SIG-M5 treated with dmso at 0.1 percent for 504 hours (cell line): Measurements from ENCODE around the gene PLCH1.

Experiments used
- DNase-seq: peaks from one replicate; lab custom pipeline; 2025; ENCODE audit not compliant: unreplicated experiment; lab: John Stamatoyannopoulos, UW

Gene PLCH1

DNA sequence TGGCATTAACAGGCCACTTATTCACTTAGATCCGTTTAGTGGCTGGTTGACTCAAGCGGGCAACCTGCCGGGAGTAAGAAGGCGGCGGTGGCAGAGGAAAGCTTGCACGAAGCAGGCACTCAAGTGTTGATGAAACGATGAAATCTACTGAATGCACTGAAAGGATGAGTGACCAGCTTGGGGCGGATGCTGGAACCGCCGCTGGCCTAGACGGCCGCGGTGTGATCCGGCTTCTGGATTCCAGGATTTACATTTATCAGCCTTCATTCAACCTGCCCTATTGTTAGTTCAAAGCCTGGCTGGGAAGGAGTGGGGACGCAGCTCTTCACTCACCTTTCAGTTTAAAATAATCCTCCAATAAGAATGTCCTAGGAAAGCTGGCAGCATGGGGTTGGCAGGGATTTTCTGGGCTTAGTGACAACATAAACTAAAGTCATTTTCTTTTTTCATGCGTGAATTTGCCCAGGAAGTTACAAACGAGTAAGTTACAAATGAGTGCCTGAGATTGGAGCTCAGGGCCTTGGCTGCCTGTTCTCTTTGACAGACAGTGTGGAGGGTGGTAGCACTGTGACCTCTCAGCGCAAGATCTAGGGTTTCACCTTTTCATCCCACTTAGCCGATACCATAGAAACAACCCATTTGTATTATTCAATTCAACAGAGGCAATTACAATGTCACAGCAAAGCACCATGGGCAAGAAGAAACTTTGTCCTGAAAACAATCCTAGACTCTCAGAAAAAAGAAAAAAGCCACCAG lies 1.1 kb upstream of the PLCH1 start:
- DNase-seq = no peak

DNA sequence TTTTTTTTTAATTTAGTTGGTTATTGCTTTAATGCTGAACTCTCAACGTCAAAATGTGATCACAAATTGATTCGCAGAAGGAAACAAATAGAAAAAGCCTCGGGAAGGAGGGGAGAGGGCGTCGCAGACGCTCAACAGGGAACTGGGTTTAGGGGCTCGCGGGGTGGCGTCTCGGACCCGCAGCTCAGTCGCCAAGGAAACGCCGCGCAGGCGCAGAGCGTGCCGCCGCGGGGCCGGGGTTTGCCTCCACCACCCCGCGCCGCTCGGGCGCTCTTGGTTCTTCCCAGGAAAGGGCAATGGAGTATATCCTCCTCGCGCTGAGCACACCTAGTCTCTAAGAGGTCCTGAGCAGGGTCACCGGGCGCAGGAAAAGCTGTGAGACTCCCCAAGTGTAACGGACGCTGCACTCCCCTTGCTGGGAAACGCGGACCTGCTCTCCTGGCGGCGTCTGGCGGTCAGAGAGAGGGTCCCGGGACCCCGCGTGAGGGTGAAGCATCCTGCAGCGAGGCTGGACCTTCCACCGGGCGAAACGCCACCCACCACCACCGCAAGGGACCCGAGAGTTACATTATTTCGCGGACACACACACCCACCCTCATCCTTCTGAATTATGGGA lies 753 bp downstream of the PLCH1 start:
- DNase-seq = peak; percentile 23

DNA sequence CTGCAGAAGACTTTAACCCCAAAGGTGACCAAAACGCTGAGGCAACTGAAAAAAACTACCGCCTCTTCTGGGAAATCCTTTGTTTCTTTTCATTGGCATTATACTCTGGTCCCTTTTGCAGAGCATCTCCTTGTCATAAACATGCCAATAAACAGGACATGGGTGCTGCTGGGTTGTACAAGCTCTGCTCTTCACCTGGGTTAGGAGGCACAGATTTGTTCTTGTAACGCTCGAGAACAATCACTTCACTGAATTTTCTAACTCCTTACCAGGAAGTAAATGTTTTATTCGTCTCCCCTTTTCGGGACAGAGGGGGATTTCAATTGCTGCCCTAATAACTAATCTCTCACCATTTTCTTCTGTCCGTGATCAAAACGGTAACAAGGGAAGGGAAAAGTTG lies 1.3 kb downstream of the PLCH1 start:
- no peak for DNase-seq

DNA sequence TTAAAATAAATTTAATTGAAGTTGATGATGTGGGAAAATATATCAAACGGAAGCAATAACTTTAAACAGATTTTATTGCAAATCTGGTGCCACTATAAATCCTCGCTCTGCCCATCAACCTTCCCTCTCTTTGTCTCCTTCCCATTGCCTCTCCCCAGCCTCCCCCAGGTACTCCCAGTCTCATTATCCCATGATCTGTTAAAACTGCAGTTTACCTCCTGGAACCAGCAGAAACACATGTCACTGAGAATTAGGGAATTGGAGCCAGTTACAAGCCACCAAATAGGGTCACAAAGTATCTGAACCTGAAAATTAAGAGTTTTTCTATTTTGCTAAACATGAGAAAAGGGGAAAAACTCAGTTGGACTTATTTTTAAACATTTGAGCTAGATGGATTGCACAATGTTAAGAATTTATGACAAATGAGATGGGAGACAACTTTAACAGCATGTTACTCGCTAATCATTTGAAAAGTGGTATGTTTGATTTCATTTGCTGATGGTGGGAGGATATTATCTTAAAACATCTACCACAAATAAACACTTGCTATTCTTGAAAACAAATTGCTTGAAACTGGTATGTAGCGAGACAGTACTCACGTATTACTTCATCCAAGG lies 2.4 kb downstream of the PLCH1 start:
- DNase-seq = no peak

DNA sequence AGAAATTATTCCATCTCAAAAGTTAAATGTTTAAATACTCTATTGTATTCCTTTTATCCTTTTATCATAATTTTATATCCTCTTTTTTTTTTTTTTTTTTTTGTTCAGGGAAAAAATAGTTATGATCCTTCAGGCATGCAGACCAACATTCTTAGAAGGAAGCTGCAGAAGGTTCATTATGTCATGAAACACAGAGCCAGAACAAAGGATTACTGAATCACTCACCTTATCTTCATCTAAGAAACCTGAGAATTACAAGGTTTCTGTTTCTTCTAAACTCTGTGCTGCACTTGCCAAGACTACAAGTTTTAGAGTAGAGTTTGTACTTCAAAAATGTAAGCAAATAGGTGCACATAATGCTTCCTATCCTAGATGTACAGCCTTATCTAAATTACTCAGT lies 3.3 kb downstream of the PLCH1 start:
- DNase-seq = no peak

DNA sequence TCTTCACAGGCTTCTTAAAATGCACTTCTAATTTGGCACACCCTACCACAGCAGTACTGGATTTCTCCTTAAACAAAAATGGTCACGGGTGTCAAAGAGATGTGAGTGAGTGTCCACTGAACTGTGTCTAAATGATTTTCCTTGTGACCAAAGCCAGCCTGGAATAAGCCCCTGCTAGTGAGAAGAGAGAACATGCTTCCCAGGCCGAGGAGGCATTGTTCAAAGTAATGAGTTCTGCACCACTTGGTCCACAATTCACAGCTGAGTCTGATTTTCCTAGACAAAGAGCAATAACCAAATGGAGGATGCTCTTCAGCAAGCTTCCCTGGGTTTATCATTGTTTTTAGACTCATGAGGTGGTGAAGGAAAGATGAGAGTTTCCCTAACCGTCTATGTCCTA lies 3.8 kb downstream of the PLCH1 start:
- DNase-seq = no peak

GRCh38 chr3:155739154-155739553 lies 5.7 kb downstream of the PLCH1 start:
- peak; percentile 23 for DNase-seq

DNA sequence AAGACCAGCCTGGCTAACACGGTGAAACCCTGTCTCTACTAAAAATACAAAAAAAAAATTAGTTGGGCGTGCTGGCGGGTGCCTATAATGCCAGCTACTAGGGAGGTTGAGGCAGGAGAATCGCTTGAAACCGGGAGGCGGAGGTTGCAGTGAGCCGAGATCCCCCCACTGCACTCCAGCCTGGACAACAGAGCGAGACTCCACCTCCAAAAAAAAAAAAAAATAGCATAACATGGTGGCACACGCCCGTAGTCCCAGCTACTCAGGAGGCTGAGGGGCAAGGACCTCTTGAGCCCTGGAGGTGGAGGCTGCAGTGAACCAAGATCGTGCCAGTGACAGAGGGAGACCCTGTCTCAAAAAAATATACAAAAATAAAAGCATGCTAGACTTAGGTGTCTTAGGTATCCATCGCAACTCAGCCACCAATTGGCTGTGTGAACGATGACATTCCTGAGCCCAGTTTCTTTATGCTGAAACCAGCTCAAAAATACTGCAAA lies 6.2 kb downstream of the PLCH1 start:
- DNase-seq = no peak

- peak; percentile 68 for DNase-seq
Measured at GRCh38 chr3:155737844-155738460, 6.9 kb downstream of the PLCH1 start.

DNA sequence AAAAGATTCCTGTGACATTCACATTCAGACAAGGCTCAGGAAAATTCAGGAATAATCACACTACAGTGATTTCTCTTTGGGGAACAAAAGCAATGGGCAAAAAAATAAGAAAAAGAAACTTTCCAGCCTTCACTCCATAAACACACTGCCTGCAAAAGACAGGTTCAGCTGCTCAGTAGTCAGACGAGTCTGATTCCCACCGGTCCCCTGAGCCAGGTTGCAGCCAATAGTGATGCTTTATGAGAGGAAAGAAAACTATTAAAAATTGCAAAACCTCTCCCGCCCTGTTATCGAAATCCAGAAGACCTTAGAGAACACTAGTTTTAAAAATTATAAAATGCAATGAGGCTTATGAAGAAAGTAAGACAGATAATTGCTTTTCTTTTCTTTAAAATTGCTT lies 8.5 kb downstream of the PLCH1 start:
- DNase-seq = no peak

- DNase-seq = no peak
Measured at GRCh38 chr3:155730843-155731242, 14.0 kb downstream of the PLCH1 start.

DNA sequence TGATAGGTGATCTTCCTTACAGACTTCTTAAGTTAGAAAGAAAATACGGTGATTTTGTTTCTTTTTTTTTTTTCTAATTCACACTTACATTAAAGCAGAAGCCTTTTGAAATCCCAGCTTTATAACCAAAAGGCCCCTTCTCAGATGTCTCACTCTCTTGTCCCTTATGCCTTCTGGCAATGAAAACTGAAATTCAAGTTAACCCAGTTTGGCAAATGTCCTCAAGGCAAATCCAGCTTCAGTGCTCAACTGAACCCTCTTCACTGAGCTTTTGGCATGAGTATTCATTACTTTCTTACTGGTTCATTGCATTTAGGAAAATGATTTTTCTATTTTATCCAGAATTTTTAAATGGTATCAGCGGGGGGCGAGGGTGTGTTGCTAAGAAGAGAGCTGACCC lies 17.0 kb downstream of the PLCH1 start:
- no peak for DNase-seq

GRCh38 chr3:155714295-155714718 lies 30.6 kb downstream of the PLCH1 start:
- DNase-seq = no peak

DNA sequence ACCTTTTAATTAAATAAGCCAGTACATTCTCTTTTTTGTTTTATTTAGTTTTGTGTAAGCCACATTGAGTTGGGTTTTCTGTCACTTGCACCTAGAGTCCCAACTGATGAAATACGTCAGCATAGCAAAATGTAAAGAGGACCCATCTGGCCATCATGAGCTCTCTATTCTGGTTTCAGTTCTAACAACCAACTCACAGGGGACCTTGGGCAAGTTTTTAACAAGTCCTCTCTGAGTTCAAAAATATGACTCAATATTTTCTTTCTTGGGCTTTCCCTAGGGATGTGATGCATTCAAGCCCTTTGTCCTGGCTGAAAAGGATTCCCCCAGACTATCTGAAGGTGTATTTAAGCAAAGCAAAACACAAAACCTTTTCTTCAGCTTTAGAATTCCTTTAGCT lies 32.9 kb downstream of the PLCH1 start:
- no peak for DNase-seq

GRCh38 chr3:155704771-155705559 lies 39.9 kb downstream of the PLCH1 start:
- DNase-seq = no peak

GRCh38 chr3:155704061-155704460 lies 40.8 kb downstream of the PLCH1 start:
- no peak for DNase-seq

DNA sequence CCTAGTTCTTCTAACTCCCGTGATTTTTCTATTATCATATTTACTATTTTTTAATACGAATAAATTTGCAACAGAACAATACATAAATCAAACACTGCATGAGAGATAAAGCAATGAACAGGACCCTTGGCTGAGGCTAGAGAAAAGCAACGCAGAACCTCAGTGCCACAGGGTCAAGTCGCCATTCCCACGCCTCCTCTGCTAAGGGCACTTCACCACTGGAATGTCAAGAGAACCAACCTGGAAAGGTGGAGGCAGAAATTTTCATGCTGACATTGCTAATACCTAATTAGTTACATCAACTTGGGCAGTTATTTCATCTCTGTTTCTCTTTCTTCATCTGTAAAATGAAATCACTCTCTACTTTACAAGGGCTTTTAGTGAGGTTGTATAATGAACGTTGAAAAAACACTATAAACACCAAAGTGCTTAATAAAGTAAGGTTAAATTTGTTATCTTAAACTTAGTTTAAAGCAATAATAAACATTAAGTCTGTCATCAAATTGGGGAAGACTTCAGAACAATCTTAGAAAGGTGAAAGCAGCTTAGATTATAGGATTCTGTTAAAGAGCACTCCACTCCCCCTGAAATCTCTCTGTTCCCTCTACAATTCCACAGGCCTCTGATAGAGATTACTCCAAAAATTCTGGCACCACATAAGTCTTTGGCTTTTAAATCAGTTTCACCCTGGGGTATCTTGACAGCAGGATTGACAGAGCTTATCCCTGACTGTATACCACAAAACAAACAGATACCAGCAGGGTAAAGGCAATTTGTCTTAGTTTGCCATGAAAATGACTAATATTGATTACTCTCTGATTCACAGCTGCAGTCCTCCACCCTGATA lies 41.9 kb downstream of the PLCH1 start:
- no peak for DNase-seq

DNA sequence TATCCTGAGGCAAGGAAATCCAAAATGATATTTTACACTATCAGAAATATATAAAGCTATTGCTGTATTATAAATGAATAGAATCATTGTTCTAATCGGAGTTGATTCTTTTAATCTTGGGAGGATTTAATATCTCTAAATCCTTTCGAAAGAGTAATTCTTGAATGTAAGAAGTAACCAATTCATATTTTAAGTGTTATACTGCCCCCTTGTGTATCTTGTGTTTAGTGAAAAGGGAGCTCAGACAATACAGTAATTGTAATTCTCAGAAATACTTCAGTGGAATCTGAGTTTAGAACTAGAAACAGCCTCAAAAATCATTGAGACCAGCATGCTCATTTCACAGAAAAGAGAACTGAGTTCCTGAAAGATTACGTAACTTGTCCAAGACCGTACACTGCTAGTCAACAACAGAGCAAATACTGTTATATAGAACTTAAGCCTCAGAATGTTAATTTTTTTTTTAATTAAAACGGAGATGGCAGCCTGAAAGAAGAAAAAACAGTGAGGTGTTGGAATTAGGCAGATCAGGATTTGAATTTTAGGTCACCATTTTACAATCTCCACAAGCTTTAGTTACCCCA lies 42.9 kb downstream of the PLCH1 start:
- peak; percentile 82 for DNase-seq

DNA sequence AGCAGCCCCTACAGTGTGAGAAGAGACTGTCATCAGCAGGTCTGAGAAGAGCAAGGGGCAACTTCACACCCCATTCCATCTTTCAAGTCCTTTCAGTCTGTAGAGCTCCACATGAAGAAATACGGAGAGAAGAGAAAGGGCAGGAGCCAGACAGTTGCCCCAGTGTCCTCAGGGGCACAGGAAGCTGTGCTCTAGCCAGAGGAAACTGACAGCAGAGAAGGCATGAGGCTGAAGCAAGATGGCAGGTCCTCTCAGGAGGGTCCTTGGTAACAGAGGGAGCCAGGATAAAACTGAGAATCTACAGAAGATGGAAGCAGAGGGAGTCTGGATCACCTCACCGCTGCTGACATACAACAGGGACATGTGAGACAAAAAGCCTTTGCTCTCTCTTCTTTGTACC lies 47.3 kb downstream of the PLCH1 start:
- DNase-seq = no peak

DNA sequence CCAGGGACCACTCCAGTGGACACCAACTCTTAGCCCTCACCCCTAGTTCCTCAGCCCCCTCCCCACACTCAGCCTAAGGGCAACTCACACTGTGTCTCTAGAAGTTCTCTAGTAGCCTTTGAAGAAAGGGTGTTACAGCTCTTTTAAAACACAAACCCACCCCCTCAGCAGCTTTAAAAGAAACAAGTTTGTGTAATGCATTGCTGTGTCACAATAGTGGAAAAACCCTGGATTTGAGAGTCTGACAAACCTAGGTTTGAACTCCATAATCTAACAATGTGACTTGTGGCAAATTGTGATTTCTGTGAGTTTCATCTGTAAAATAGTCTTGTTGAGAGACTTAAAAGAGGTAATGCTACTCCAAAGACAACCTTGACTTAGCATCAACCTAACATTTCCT lies 54.0 kb downstream of the PLCH1 start:
- DNase-seq = no peak
